Measurements from ENCODE around the gene PPP1R15B. TPM values are rescaled to one million over a fixed set of nuclear protein-coding genes. Genes with fewer than 3 reads are reported as not detected.

Gene PPP1R15B
- total RNA-seq, result 10 to 100 TPM; 64.7 to 66.0 TPM

DNA sequence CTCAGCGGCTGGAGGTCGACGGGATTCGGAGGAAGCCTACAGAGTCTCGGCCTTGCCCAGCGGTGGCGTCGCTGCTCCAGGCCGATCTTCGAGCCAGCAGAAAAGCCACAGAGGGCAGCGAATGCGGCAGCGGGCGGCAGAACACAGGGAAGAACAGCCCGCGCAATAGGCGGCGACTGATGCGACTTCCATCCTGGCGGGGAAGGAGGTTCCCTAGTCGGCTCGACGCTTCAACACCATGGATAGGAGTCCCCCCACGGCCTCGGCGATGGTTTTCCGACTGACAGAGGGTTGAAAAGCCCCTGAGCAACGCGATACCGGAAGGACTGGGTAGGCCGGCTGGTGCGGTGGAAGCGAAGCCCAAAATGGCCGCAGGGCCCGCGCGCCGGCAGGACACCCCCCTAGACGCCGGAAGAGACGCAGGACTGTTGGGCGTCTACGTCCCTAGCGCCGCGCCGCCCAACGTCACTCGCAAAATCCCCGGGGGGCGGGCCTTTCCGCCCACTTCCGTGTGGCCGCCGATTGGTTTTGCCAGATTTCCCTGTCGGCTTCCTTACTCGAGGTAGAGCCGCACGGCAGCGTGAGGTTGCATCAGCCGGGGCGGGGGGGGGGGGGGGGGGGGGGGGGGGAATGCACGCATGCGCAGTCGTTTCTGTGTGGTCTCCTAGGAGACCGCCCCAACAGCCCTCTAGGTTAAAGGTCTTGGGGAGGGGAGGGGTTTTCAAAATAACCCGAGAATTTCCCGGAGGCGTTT lies at the start of gene PPP1R15B:
PPP1R15B (minus strand) TSS at position 367 of the 754 bp plus-strand sequence. CDS start 406 bp downstream, outside the sequence.
- Mint-ChIP-seq H3K9me3 (ENCODE audit: insufficient read depth) (no peaks in the 10 kb centered on the region), H3K36me3 (ENCODE audit: low read depth) (peaks cover 50% of the 10 kb centered on the region), H3K4me3 (peak within 1 kb of the TSS; percentile 99), H3K27ac (peak within 1 kb of the TSS; percentile 100), H3K4me1 (ENCODE audit: low read depth) (peaks cover 12% of the 10 kb centered on the region), H3K27me3 (ENCODE audit: low read depth) (no peaks in the 10 kb centered on the region)
- DNase-seq (peak; percentile 98), ATAC-seq (peak; percentile 90)
- CTCF ChIA-PET, result interaction anchor here (0.9 to 7.3 kb wide), 5 partner anchors 13 to 85 kb away, joined by 3 to 133 read pairs (median 7); partner anchors contain the start of gene PIK3C2B
- POLR2A ChIA-PET, result interaction anchor here (1.0 to 2.1 kb wide), 4 partner anchors 13 to 102 kb away, joined by 3 to 10 read pairs (median 6); no protein-coding TSS in a partner anchor

DNA sequence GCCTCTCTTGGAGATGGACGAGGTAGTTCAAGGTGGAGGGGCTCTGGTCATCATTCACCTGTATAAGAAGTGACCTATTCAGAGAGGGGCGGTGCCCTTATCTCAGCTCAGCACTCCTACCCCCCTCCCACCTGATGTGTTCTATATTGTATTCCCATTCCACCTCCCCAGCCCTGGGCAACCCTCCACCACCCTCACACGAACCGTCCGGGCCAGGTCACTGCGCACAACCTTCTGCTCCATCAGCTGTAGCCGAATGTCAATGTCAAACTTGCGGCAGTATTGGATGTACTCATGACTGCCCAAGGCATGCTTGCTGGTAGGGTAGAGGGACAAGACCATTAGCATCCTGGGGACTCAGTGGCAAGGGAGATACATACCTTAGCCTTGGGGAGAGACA lies 48.7 kb upstream of the PPP1R15B start:
- H3K4me1 Mint-ChIP-seq (ENCODE audit: low read depth), result peaks cover 58% of the 10 kb centered on the region
- POLR2A ChIA-PET, result interaction anchor here (1.3 kb wide), 1 partner anchor 34 kb away, joined by 4 read pairs; the partner anchor contains the start of gene PIK3C2B
- ATAC-seq, result no peak
- H3K4me3 Mint-ChIP-seq, result no peak overlapping the region
- CTCF ChIA-PET, result interaction anchor here (1.8 kb wide), 1 partner anchor 13 kb away, joined by 7 read pairs; no protein-coding TSS in a partner anchor
- H3K27ac Mint-ChIP-seq, result peak overlapping the region; percentile 91
- DNase-seq, result no peak
- no peaks in the 10 kb centered on the region for H3K27me3 Mint-ChIP-seq (ENCODE audit: low read depth)
- peaks cover 33% of the 10 kb centered on the region for H3K36me3 Mint-ChIP-seq (ENCODE audit: low read depth)
- H3K9me3 Mint-ChIP-seq (ENCODE audit: insufficient read depth), result no peaks in the 10 kb centered on the region

DNA sequence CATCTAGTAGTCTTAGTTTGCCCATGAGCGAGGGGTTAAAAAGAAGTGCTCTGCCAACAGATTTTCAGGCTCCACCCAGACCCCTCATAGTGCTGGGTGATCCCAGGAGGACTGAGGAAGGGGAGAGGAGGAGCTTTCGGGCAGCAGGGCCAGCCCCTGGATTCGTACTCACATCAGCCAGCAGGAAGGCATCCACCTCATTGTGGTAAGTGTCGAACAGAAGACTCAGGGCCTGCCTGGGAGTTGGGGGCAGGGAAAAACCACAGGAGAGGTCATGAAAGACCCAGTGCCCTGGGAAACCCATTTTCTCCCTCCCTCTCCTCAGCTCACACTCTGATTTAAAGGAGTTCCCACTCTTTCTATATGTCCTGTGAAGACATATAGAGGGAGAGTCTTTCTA lies 48.1 kb upstream of the PPP1R15B start:
- Mint-ChIP-seq H3K36me3 (ENCODE audit: low read depth) (peaks cover 36% of the 10 kb centered on the region), H3K27me3 (ENCODE audit: low read depth) (no peaks in the 10 kb centered on the region), H3K4me3 (no peak overlapping the region), H3K9me3 (ENCODE audit: insufficient read depth) (no peaks in the 10 kb centered on the region), H3K4me1 (ENCODE audit: low read depth) (peaks cover 51% of the 10 kb centered on the region), H3K27ac (peak overlapping the region; percentile 60)
- ATAC-seq (no peak), DNase-seq (no peak)
- ChIA-PET POLR2A (interaction anchor here (1.3 kb wide), 1 partner anchor 35 kb away, joined by 4 read pairs; the partner anchor contains the start of gene PIK3C2B), CTCF (interaction anchor here (1.8 kb wide), 1 partner anchor 12 kb away, joined by 7 read pairs; no protein-coding TSS in a partner anchor)

DNA sequence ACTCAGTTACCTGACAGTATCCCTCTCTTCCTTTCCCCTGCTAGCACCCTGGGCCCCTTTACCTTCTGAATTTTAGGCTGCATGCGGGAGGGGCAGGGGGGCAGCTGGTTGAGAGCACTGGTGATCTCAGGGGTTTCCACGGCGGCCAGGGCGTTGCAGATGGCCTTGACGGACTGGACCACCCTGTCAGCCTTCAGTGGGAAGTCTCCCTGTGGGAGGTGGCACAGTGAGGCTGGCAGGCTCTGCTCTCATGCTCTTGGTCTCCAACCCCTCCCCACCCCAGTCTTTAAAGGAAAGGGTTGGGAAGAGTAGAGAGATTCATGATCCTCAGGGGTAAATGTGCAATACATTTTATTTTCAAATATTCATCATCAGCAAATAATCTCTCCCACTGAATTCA lies 46.0 kb upstream of the PPP1R15B start:
- Mint-ChIP-seq H3K27ac (no peak overlapping the region), H3K4me3 (no peak overlapping the region), H3K9me3 (ENCODE audit: insufficient read depth) (no peaks in the 10 kb centered on the region), H3K27me3 (ENCODE audit: low read depth) (no peaks in the 10 kb centered on the region), H3K36me3 (ENCODE audit: low read depth) (peaks cover 34% of the 10 kb centered on the region), H3K4me1 (ENCODE audit: low read depth) (peaks cover 42% of the 10 kb centered on the region)
- ATAC-seq (no peak), DNase-seq (no peak)
- ChIA-PET POLR2A (interaction anchor here (1.0 kb wide), 1 partner anchor 38 kb away, joined by 3 read pairs; no protein-coding TSS in a partner anchor), CTCF (interaction anchor here (1.1 to 3.4 kb wide), 6 partner anchors 11 to 59 kb away, joined by 3 to 20 read pairs (median 4); no protein-coding TSS in a partner anchor)

DNA sequence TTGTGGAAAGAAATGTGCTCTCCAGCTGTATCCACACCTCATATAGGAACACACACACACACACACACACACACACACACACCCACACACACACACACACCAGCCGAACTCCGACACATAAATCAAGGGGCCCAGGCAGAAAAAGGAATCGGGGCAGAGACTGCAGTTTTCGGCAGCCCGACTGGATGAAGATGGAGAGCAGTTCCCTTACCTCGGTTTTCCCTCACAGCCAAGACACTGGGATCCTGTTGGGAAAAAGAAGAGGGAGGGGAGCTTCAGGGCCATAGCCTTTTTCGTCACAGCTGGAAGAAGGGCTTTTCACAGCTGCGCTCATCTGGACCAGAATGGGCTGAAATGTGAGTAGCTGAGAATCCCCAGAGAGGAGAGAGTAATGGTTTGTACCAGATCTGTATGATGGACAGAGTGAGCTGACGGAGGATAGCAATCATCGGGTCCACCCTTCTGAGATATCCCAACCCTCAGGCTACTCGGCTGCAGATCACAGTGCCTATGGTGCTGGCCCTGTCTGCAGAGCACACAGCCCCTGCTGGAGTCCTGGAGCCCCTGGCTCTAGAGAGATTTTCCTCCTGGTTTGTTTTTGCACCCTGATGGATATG lies 45.3 kb upstream of the PPP1R15B start:
- peak overlapping the region; percentile 60 for H3K27ac Mint-ChIP-seq

DNA sequence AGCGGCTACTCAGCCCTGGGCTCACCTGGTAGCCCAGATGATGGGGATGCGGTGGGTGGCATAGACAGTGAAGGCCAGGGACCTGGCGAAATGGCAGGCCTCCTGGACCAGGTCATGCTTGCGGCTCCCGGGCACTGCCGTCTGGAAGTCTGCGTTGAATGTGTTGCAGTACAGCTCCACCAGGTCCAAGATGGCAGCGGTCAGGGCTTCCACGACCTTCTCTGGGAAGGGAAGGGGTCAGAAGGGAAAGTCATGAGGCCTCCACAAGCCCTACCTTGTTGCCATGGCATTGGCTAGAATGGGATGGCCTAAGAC lies 44.2 kb upstream of the PPP1R15B start:
- no peaks in the 10 kb centered on the region for H3K9me3 Mint-ChIP-seq (ENCODE audit: insufficient read depth)
- ATAC-seq (no peak), DNase-seq (no peak)
- H3K27ac Mint-ChIP-seq, result no peak overlapping the region
- H3K36me3 Mint-ChIP-seq (ENCODE audit: low read depth), result peaks cover 35% of the 10 kb centered on the region
- ChIA-PET POLR2A (interaction anchor here (1.2 kb wide), 1 partner anchor 61 kb away, joined by 3 read pairs; the partner anchor contains the start of gene MDM4), CTCF (interaction anchor here (0.9 to 3.4 kb wide), 6 partner anchors 9 to 48 kb away, joined by 3 to 20 read pairs (median 4); no protein-coding TSS in a partner anchor)
- H3K4me1 Mint-ChIP-seq (ENCODE audit: low read depth), result peaks cover 31% of the 10 kb centered on the region
- H3K27me3 Mint-ChIP-seq (ENCODE audit: low read depth), result no peaks in the 10 kb centered on the region
- H3K4me3 Mint-ChIP-seq, result no peak overlapping the region

More for the DNA sequence above, 45.3 kb upstream of the PPP1R15B start:
- peaks cover 36% of the 10 kb centered on the region for H3K4me1 Mint-ChIP-seq (ENCODE audit: low read depth)
- POLR2A ChIA-PET, result interaction anchor here (1.0 to 1.2 kb wide), 2 partner anchors 38 to 60 kb away, joined by 3 read pairs; partner anchors contain the start of gene MDM4
- DNase-seq (no peak), ATAC-seq (no peak)
- peaks cover 35% of the 10 kb centered on the region for H3K36me3 Mint-ChIP-seq (ENCODE audit: low read depth)
- H3K9me3 Mint-ChIP-seq (ENCODE audit: insufficient read depth), result no peaks in the 10 kb centered on the region
- no peaks in the 10 kb centered on the region for H3K27me3 Mint-ChIP-seq (ENCODE audit: low read depth)
- CTCF ChIA-PET, result interaction anchor here (1.1 to 3.4 kb wide), 7 partner anchors 10 to 58 kb away, joined by 3 to 20 read pairs (median 4); no protein-coding TSS in a partner anchor
- no peak overlapping the region for H3K4me3 Mint-ChIP-seq

DNA sequence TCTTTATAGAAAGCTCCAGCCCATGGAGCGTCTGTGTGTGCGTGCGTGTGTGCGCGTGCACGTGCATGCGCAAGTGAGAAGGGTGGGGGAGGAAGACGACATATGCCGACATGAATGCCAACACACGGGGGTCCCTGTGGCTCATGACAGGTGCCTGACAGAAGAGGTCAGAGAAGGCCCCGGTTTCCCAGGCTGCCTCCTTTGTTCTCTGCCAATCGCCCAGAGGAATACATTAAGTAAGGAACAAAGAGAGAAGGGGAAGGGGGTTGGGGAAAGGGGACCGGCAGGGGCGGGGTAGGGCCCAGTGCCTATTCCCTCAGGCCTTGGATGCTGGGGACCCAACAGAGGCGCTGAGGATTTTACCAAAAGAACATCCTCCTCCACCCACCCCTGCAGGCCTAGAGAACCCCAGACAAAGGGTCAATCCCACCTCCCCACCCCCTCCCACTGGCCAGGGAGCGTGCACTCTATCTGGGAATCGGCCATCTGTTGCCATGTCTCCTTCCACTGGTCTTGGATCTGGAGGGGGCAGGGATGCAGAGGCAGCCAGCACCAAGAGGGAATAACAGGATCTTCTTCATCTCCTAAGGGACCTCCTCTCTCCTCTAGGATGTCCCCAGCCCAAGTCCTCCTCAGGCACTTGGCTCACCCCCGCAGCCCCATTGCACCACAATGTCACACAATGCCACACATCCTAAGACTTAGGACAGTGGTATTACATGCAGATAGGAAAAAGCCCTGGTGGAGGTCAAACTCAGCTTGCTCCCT lies 43.6 kb upstream of the PPP1R15B start:
- ChIA-PET CTCF (interaction anchor here (1.0 to 28.2 kb wide), 8 partner anchors 8 to 48 kb away, joined by 3 to 1090 read pairs (median 5); partner anchors contain the start of gene PIK3C2B), POLR2A (no interaction called here)
- Mint-ChIP-seq H3K9me3 (ENCODE audit: insufficient read depth) (no peaks in the 10 kb centered on the region), H3K4me3 (no peak overlapping the region), H3K4me1 (ENCODE audit: low read depth) (peaks cover 30% of the 10 kb centered on the region), H3K27me3 (ENCODE audit: low read depth) (no peaks in the 10 kb centered on the region), H3K36me3 (ENCODE audit: low read depth) (peaks cover 30% of the 10 kb centered on the region), H3K27ac (peak overlapping the region; percentile 60)
- no peak for DNase-seq
- ATAC-seq, result no peak

DNA sequence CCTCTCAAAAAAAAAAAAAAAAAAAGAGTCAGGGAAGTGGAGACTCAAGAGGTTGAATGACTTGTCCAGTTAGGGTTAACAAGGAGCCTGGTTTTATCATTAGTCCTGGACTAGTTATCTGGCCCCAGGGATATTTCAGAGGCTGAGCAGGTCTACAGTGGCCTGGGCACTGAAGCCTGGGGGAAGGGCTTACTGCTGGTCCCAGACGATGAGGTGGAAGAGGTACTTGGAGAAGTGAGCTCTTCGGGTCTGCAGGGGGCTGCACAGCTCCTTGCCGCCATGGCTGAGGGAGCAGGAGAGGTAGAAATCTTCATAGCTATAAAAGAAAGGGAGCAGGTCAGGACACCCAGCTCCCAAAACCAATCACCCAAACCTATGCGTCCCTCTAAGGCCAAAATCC lies 42.9 kb upstream of the PPP1R15B start:
- ATAC-seq, result no peak
- no peak overlapping the region for H3K4me3 Mint-ChIP-seq
- CTCF ChIA-PET, result interaction anchor here (1.0 to 28.2 kb wide), 3 partner anchors 8 to 46 kb away, joined by 3 to 1090 read pairs (median 226); partner anchors contain the start of gene PIK3C2B
- H3K36me3 Mint-ChIP-seq (ENCODE audit: low read depth), result peaks cover 22% of the 10 kb centered on the region
- H3K9me3 Mint-ChIP-seq (ENCODE audit: insufficient read depth), result no peaks in the 10 kb centered on the region
- peaks cover 29% of the 10 kb centered on the region for H3K4me1 Mint-ChIP-seq (ENCODE audit: low read depth)
- POLR2A ChIA-PET, result no interaction called here
- H3K27ac Mint-ChIP-seq, result no peak overlapping the region
- no peak for DNase-seq
- no peaks in the 10 kb centered on the region for H3K27me3 Mint-ChIP-seq (ENCODE audit: low read depth)

DNA sequence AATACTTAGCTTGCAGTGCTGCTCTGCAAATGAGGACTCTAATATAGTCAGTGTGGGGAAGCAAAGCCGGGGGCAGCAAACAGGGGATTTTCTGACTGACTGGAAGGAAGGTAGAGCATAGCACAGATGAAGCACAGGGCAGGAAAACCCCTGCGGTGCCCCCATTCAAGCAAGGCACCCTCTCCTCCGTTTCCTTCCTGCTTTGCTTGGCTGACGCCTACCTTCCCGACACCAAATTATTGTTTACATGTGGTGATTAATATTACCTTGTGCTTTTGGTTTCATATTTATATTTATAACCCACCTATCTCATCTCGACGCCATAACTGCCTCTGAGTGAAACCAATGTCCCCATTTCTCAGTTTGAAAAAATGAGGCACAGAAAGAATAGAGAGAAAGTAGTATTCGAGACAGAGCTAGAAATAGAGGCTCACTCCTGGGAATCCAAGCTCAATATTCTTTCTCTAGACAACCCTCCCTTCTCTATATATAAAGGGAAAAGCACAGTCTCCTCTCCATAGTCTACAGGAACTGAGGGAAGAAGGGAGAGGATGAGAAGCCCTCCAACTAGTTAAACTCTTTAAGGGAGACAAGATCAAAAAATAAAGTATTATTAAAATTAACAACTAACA lies 41.6 kb upstream of the PPP1R15B start:
- peaks cover 31% of the 10 kb centered on the region for H3K4me1 Mint-ChIP-seq (ENCODE audit: low read depth)
- ChIA-PET CTCF (interaction anchor here (0.9 to 28.2 kb wide), 6 partner anchors 10 to 369 kb away, joined by 3 to 1090 read pairs (median 4); partner anchors contain the start of genes MDM4 and PIK3C2B), POLR2A (interaction anchor here (0.9 to 1.9 kb wide), 2 partner anchors 42 to 60 kb away, joined by 4 to 12 read pairs; partner anchors contain the start of gene PIK3C2B)
- H3K9me3 Mint-ChIP-seq (ENCODE audit: insufficient read depth), result no peaks in the 10 kb centered on the region
- DNase-seq (peak; percentile 75), ATAC-seq (peak; percentile 93)
- peaks cover 21% of the 10 kb centered on the region for H3K36me3 Mint-ChIP-seq (ENCODE audit: low read depth)
- H3K4me3 Mint-ChIP-seq, result peak overlapping the region; percentile 66
- H3K27me3 Mint-ChIP-seq (ENCODE audit: low read depth), result no peaks in the 10 kb centered on the region
- H3K27ac Mint-ChIP-seq, result peak overlapping the region; percentile 89

DNA sequence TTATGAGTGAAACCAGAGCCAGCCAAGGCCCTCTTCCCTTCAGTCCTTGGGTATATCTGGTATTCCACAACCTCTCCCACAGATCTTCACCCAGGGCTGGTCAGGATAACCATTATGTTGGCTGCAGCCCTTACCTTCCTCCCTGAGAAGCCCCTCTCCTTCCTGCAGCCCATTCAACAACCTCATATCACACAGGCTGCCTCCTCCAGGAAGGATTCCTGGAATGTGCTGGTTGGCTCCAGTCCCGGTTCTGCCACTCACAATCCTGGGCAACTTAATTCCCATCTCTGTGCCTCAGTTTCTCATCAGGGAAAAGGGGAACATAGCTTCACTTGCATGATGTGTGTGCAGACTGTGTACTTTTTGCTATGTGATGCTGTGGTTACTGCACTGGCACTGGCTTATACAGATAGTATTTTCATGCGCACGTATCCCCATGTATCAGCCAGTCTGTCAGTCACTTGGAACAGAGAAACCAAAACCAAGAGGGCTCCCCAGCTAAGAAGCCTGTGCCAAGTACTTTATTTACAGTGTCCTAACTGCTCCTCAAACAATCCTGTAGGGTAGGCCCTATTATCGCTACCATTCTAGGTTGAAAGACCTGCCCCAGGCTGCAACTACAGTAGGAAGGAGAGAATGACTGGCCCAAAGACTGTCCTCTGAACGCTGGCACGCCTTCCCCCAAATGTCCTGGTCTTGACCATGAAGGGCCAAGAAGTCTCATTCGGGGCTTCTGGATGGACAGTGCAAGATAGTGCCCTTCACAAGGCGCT lies 39.9 kb upstream of the PPP1R15B start:
- Mint-ChIP-seq H3K4me3 (no peak overlapping the region), H3K9me3 (ENCODE audit: insufficient read depth) (no peaks in the 10 kb centered on the region), H3K27ac (no peak overlapping the region), H3K36me3 (ENCODE audit: low read depth) (peaks cover 32% of the 10 kb centered on the region), H3K27me3 (ENCODE audit: low read depth) (no peaks in the 10 kb centered on the region), H3K4me1 (ENCODE audit: low read depth) (peaks cover 34% of the 10 kb centered on the region)
- ChIA-PET CTCF (interaction anchor here (1.1 to 28.2 kb wide), 3 partner anchors 19 to 53 kb away, joined by 4 to 1090 read pairs (median 226); partner anchors contain the start of gene PIK3C2B), POLR2A (interaction anchor here (1.5 to 1.9 kb wide), 2 partner anchors 43 to 55 kb away, joined by 4 to 12 read pairs; partner anchors contain the start of gene PIK3C2B)
- ATAC-seq (no peak), DNase-seq (no peak)
